HG03520 (cell line): ENCODE measurements around the gene TWIST1.
A peak's percentile ranks its signal among the peaks of the same experiment; 100 is the strongest.

Experiments used
- ATAC-seq: cut with Tn5 transposase; IDR thresholded peaks from one replicate; pipeline ENCODE4 v1.9.1; 2021; ENCODE audit warnings: mild to moderate bottlenecking, moderate library complexity; ENCODE audit not compliant: unreplicated experiment

Gene TWIST1

GRCh38 chr7:19117091-19117869, at the start of gene TWIST1:
Gene TWIST1 (minus strand): TSS chr7:19117636. CDS start chr7:19117321, 315 bp downstream.
- peak; percentile 45 for ATAC-seq

- no peak for ATAC-seq
These were observed 44.2 kb upstream of the TWIST1 start for GRCh38 chr7:19161671-19162070.

GRCh38 chr7:19146699-19147098, 29.3 kb upstream of the TWIST1 start:
- no peak for ATAC-seq

- no peak for ATAC-seq
These were observed 28.1 kb upstream of the TWIST1 start for GRCh38 chr7:19145434-19146115.

- no peak for ATAC-seq
These were observed 27.4 kb upstream of the TWIST1 start, which contains the start of gene FERD3L for GRCh38 chr7:19144661-19145433. Gene FERD3L (minus strand): TSS chr7:19145421. CDS start chr7:19145362, 59 bp downstream.

- ATAC-seq = no peak
These were observed 26.6 kb upstream of the TWIST1 start for GRCh38 chr7:19143881-19144574.

GRCh38 chr7:19139706-19140327, 22.4 kb upstream of the TWIST1 start:
- no peak for ATAC-seq

- no peak for ATAC-seq
These were observed 16.4 kb upstream of the TWIST1 start for GRCh38 chr7:19133886-19134285.

- no peak for ATAC-seq
These were observed 16.0 kb upstream of the TWIST1 start for GRCh38 chr7:19133390-19133789.

- ATAC-seq = no peak
These were observed 11.4 kb upstream of the TWIST1 start for GRCh38 chr7:19128856-19129255.

GRCh38 chr7:19121977-19122588, 4.6 kb upstream of the TWIST1 start:
- no peak for ATAC-seq

- no peak for ATAC-seq
These were observed 2.5 kb upstream of the TWIST1 start for GRCh38 chr7:19119870-19120486.

- no peak for ATAC-seq
These were observed 1.9 kb upstream of the TWIST1 start for GRCh38 chr7:19119372-19119771.

GRCh38 chr7:19118636-19119371, 1.4 kb upstream of the TWIST1 start:
- ATAC-seq = no peak

GRCh38 chr7:19117870-19118608, 603 bp upstream of the TWIST1 start:
- no peak for ATAC-seq

GRCh38 chr7:19116121-19117090, 1.0 kb downstream of the TWIST1 start:
- peak; percentile 24 for ATAC-seq

- ATAC-seq = no peak
These were observed 2.9 kb downstream of the TWIST1 start for GRCh38 chr7:19114551-19114855.
